Measurements from ENCODE around the gene HCAR1. TPM values are rescaled to one million over a fixed set of nuclear protein-coding genes. Genes with fewer than 3 reads are reported as not detected.
"Not testable (repeated sequence)": the region's sequence is repeated elsewhere in the genome, so short reads cannot be mapped to it uniquely, and the experiment has no call there.

HCAR1 gene
- total RNA-seq, 8 experiments from 2014 or later, result 0.08 to 0.19 (median 0.14) TPM; not detected in 2

DNA sequence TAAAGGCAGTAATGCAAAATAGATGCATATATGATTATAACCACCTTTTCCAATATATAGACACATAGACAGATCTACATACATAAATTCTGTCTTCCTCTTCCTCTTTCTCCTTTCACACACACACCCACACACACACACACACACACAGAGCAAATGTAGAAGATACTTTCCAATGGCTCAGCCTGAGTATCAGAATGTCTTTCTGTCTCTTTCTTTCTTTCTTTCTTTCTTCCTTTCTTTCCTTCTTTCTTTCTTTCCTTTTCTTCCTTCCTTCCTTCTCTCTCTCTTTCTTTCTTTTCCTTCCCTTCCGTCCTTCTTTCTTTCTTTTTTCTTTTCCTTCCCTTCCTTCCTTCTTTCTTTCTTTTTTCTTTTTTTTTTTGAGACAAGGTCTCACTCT lies 19.4 kb downstream of the HCAR1 start:
- H3K27ac ChIP-seq; H3K4me1 ChIP-seq (replicated peaks in 1 of 2); in situ Hi-C loops (cut with MboI; ENCODE audit: low pct_unique_long_range_greater_than_20kb in 2 of 9, low sequenced_read_pairs in 9 of 9, unreplicated experiment in 9 of 9); H3K4me3 ChIP-seq; ATAC-seq (replicated peaks in 6 of 8): not testable (repeated sequence)
- 6 to 100% (median 67%) methylated on average over 1 of the region's 1 CpG; no CpG with 5 or more reads in 1 of the 10 experiments for WGBS, 10 experiments

DNA sequence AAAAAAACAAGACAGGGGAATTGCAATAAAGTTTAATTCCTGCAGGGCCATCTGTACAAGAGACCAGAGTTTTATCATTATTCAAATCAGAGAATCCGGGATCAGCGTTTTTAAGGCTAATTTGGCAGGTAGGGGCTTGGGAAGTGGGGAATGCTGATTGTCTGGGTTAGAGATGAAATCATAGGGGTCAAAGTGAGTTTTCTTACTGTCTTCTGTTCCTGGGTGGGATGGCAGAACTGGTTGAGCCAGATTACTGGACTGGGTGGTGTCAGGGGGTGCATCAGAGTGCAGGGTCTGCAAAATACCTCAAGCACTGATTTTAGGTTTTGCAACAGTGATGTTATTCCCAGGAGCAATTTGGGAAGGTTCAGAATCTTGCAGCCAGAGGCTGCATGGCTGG lies 20.3 kb downstream of the HCAR1 start:
- WGBS, 10 experiments, result 7 to 100% (median 79%) methylated on average over 2 of the region's 2 CpGs; no CpG with 5 or more reads in 3 of the 10 experiments
- H3K4me3 ChIP-seq; ATAC-seq (replicated peaks in 6 of 8); H3K4me1 ChIP-seq (replicated peaks in 1 of 2); H3K27ac ChIP-seq; in situ Hi-C loops (cut with MboI; ENCODE audit: low pct_unique_long_range_greater_than_20kb in 2 of 9, low sequenced_read_pairs in 9 of 9, unreplicated experiment in 9 of 9): not testable (repeated sequence)

DNA sequence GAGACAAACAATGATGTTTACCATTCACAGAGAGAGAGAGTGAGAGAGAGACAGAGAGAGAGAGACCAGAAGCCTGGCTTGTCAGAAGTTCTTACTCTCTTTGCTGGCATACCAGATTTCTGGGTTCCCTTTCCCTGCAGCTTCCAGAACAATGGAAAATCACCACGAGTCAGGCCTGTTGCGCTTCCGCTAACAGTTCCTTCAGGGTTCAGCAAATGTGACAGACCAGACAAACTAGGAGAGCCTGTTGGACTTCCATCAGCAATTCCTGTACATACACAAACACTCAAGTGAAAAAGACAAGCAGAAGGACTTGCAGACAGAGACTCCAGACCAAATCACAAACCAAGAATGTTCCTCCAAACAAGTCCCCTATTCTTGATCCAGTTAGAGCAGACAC lies 21.4 kb downstream of the HCAR1 start:
- WGBS, 10 experiments, result no CpG with 5 or more reads among the region's 3 CpGs
- in situ Hi-C loops (cut with MboI; ENCODE audit: low pct_unique_long_range_greater_than_20kb in 2 of 9, low sequenced_read_pairs in 9 of 9, unreplicated experiment in 9 of 9), result not testable (repeated sequence)

DNA sequence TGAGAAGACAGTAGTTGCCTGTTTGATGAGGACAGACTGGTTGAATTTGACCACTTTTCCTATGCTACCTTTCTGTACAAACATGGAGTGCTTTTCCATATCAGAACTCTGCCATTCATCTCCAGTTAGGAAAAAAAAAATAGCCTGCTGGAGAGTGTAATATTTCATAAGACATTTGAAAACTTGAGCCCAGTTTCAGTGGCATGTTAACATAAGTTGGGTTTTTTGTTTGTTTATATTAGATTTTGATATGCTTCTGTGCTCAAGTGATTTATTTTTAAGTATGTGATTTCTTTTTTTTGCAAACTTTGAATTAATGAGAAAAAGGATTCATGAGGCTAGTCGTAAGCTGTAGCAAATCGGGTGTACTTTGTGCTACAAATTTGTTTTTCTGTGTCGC lies 26.8 kb downstream of the HCAR1 start:
- H3K27ac ChIP-seq; H3K4me3 ChIP-seq; in situ Hi-C loops (cut with MboI; ENCODE audit: low pct_unique_long_range_greater_than_20kb in 2 of 9, low sequenced_read_pairs in 9 of 9, unreplicated experiment in 9 of 9); ATAC-seq (replicated peaks in 6 of 8); H3K4me1 ChIP-seq (replicated peaks in 1 of 2): not testable (repeated sequence)
- WGBS, 10 experiments, result 50 to 100% (median 80%) methylated on average over 1 to 2 of the region's 3 CpGs; no CpG with 5 or more reads in 7 of the 10 experiments

More for the DNA sequence above, 21.4 kb downstream of the HCAR1 start:
- H3K4me1 ChIP-seq (replicated peaks in 1 of 2); H3K4me3 ChIP-seq; ATAC-seq (replicated peaks in 6 of 8); H3K27ac ChIP-seq: not testable (repeated sequence)

DNA sequence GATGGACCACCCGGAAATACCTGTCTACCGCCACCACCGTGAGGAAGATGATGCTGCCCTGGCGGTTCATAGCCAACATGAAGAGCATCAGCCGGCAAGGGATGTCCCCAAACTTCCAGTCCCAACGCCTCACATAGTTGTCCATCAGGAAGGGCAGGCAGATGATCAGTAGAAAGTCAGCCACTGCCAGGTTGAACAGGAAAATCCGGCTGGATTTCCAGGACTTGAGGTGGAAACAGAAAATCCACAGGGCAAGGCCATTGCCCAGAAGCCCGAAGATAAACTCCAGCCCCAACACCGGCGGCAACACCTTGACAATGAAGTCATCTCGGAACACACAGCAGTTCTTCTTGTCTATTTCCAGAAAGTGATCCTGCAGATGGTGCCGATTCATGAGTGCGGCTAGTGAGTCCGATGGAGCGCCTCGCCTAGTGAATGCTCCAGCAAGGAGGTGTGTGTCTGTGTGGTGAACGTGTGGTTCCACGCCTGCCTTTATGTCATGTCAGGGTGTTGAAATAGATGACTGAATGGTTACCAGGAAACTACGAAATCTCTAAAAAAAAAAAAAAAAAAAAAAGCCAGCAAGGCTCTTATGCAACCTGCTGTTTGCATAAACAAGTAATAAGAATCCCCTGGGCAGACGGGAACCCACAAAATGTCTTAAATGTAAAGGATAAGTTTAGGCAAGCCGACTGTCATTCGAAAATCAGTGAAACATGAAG lies 27.6 kb downstream of the HCAR1 start, which contains the start of gene HCAR2:
HCAR2 (minus strand) TSS at position 468 of the 722 bp plus-strand sequence; CDS start at position 394, 74 bp downstream.
- H3K4me3 ChIP-seq; H3K27ac ChIP-seq; H3K4me1 ChIP-seq (replicated peaks in 1 of 2); in situ Hi-C loops (cut with MboI; ENCODE audit: low pct_unique_long_range_greater_than_20kb in 2 of 9, low sequenced_read_pairs in 9 of 9, unreplicated experiment in 9 of 9): not testable (repeated sequence)
- 20 to 100% (median 100%) methylated on average over 1 to 4 of the region's 22 CpGs; no CpG with 5 or more reads in 5 of the 10 experiments for WGBS, 10 experiments
- peak in 2 of 8 experiments; percentile 13 to 66 for ATAC-seq (replicated peaks in 6 of 8)

DNA sequence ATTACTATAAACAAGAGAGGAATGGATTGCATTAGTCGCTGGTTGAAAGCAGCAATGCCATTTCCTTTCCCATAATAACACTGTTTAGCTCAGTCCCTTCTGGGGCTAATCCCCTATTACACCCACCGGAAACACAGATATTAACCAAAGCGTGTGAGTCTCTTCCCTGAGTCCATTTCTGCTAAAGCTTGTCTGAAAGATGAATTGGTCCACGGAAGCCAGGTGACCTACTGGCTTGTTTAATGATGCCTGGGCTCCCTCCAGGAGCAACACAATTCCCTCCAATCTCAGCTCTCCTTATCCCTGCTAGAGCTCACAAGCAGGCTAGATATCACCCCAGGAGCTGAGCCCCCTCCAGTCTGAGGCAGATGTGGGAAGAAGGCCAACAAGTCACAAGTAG lies 29.2 kb downstream of the HCAR1 start:
- H3K4me3 ChIP-seq; ATAC-seq (replicated peaks in 6 of 8); H3K27ac ChIP-seq; H3K4me1 ChIP-seq (replicated peaks in 1 of 2); in situ Hi-C loops (cut with MboI; ENCODE audit: low pct_unique_long_range_greater_than_20kb in 2 of 9, low sequenced_read_pairs in 9 of 9, unreplicated experiment in 9 of 9): not testable (repeated sequence)
- 100% methylated on average over 1 of the region's 4 CpGs; no CpG with 5 or more reads in 9 of the 10 experiments for WGBS, 10 experiments

DNA sequence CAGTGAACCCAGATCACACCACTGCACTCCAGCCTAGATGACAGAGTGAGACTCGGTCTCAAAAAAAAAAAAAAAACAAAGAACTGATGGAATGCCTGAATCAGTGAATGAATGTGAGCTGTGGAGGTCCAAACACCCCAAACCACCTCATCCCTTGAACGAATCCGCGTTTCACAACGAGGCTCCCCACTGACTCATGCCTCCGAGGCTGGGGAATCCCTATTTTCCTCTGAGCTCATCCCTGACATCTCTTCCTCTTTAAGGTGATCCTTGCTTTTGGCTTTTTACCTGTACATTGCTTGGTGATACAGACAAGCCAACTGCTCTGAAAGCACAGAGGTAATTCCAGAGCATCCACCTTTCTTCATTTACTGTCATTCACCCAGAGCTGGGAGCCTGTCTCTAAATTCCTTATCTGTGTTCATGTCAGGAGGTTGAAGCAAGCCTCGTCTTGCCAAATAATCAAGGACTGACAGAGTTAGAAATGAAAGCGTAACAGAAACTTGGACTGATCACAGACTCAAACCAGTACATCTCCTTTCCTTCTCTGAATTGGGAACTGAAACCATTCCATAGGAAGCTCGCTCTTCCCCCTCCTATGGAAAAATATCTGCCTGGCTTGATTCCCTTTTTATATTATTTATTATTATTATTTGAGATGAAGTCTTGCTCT lies 30.5 kb downstream of the HCAR1 start:
- ATAC-seq (replicated peaks in 6 of 8), result peak in 1 of 8 experiments; percentile 20

DNA sequence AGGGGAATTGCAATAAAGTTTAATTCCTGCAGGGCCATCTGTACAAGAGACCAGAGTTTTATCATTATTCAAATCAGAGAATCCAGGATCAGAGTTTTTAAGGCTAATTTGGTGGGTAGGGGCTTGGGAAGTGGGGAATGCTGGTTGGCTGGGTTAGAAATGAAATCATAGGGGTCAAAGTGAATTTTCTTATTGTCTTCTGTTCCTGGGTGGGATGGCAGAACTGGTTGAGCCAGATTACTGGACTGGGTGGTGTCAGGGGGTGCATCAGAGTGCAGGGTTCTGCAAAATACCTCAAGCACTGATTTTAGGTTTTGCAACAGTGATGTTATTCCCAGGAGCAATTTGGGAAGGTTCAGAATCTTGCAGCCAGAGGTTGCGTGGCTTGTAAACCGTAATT lies 33.7 kb downstream of the HCAR1 start:
- in situ Hi-C loops (cut with MboI; ENCODE audit: low pct_unique_long_range_greater_than_20kb in 2 of 9, low sequenced_read_pairs in 9 of 9, unreplicated experiment in 9 of 9); H3K4me3 ChIP-seq; ATAC-seq (replicated peaks in 6 of 8); H3K4me1 ChIP-seq (replicated peaks in 1 of 2); H3K27ac ChIP-seq: not testable (repeated sequence)
- 40 to 100% (median 100%) methylated on average over 1 to 2 of the region's 2 CpGs; no CpG with 5 or more reads in 4 of the 10 experiments for WGBS, 10 experiments

More for the DNA sequence above, 30.5 kb downstream of the HCAR1 start:
- H3K4me3 ChIP-seq; H3K27ac ChIP-seq; in situ Hi-C loops (cut with MboI; ENCODE audit: low pct_unique_long_range_greater_than_20kb in 2 of 9, low sequenced_read_pairs in 9 of 9, unreplicated experiment in 9 of 9); H3K4me1 ChIP-seq (replicated peaks in 1 of 2): not testable (repeated sequence)
- no CpG with 5 or more reads among the region's 9 CpGs for WGBS, 10 experiments

DNA sequence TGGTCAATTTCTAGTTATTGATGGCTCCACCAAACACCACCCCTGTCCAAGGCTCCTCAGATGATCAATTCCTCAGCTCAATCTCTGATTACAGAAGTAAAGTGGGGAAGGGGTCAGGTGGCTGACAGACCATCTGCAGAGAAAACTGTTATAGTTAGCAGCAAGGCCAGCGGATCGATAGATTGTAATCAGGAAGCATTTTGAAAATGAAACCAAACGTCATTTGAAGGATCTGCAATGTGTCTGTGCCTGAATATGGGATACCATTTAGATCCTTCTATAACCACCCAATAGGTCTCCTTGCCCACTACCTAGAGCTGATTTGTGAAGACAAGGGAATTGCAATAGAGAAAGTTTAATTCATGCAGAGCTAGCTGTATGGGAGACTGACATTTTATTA lies 39.1 kb downstream of the HCAR1 start:
- in situ Hi-C loops (cut with MboI; ENCODE audit: low pct_unique_long_range_greater_than_20kb in 2 of 9, low sequenced_read_pairs in 9 of 9, unreplicated experiment in 9 of 9), result no loop called here
- no peak overlapping the region for H3K27ac ChIP-seq
- no peaks in the 10 kb centered on the region for H3K4me1 ChIP-seq (replicated peaks in 1 of 2)
- no peak for ATAC-seq (replicated peaks in 6 of 8)
- WGBS, 10 experiments, result 71 to 100% (median 78%) methylated on average over 1 to 3 of the region's 3 CpGs; no CpG with 5 or more reads in 3 of the 10 experiments
- no peak overlapping the region for H3K4me3 ChIP-seq

DNA sequence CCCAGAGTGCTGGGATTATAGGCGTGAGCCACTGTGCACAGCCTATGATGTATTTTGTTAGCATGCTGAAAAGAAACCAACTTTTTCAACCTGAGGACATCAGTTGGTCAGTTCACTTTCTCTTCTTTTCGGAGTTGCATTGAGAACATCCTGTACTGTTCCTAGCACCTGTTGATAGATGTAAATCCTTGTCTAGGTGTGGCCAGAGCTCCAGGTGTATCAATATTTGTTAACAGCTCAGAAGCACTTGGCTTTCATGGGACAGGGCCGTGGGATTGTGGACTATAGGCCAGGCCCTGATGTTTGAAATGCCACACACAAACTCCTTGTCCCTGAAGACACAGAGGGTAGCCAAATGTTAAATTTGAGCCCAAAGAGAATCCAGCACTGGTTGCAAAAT lies 42.4 kb downstream of the HCAR1 start:
- H3K27ac ChIP-seq, result no peak overlapping the region
- WGBS, 10 experiments, result 29 to 100% (median 83%) methylated on average over 1 to 3 of the region's 3 CpGs; no CpG with 5 or more reads in 3 of the 10 experiments
- in situ Hi-C loops (cut with MboI; ENCODE audit: low pct_unique_long_range_greater_than_20kb in 2 of 9, low sequenced_read_pairs in 9 of 9, unreplicated experiment in 9 of 9), result no loop called here
- H3K4me1 ChIP-seq (replicated peaks in 1 of 2), result no peaks in the 10 kb centered on the region
- no peak overlapping the region for H3K4me3 ChIP-seq
- no peak for ATAC-seq (replicated peaks in 6 of 8)

DNA sequence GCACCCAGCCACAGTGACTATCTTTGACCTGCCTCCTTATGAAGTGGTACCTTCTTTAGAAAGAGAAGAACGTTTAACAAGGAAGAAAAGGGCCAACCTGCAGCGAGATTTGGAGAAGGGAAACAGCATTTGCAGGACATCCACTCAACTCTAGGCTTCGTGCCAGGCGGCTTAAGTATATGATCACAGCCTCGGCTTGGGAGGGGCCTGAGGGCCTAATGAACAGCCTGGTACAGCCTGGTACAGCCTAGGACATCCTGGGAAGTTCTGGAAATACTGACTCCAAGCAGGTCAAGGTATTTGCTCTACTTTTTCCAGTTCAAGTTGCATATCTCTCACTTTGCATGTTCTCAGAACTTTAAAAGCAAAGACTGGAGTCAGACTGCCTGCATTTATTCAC lies 43.6 kb downstream of the HCAR1 start:
- in situ Hi-C loops (cut with MboI; ENCODE audit: low pct_unique_long_range_greater_than_20kb in 2 of 9, low sequenced_read_pairs in 9 of 9, unreplicated experiment in 9 of 9), result no loop called here
- Histone ChIP-seq H3K27ac (no peak overlapping the region), H3K4me1 (replicated peaks in 1 of 2) (no peaks in the 10 kb centered on the region), H3K4me3 (no peak overlapping the region)
- ATAC-seq (replicated peaks in 6 of 8), result no peak
- WGBS, 10 experiments, result 20 to 83% (median 57%) methylated on average over 1 to 4 of the region's 5 CpGs; no CpG with 5 or more reads in 2 of the 10 experiments

DNA sequence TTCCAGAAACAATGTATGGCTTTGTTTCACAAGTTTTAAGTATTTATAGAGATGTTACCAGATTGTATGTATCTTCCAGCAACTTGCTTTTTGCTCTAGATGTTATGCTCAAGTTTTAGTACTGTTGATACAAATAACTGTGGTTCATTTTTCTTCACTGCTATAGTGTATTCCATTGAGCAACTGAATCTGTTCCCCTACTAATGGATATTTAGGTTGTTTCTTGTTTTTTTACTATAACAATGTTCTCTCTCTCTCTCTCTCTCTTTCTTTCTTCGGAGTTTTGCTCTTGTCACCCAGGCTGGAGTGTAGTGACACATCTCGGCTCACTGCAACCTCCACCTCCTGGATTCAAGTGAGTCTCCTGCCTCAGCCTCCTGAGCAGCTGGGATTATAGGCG lies 44.1 kb downstream of the HCAR1 start:
- Histone ChIP-seq H3K4me1 (replicated peaks in 1 of 2) (no peaks in the 10 kb centered on the region), H3K4me3 (no peak overlapping the region), H3K27ac (no peak overlapping the region)
- WGBS, 10 experiments, result 80 to 100% (median 85%) methylated on average over 1 to 2 of the region's 3 CpGs; no CpG with 5 or more reads in 4 of the 10 experiments
- no peak for ATAC-seq (replicated peaks in 6 of 8)
- in situ Hi-C loops (cut with MboI; ENCODE audit: low pct_unique_long_range_greater_than_20kb in 2 of 9, low sequenced_read_pairs in 9 of 9, unreplicated experiment in 9 of 9), result no loop called here

DNA sequence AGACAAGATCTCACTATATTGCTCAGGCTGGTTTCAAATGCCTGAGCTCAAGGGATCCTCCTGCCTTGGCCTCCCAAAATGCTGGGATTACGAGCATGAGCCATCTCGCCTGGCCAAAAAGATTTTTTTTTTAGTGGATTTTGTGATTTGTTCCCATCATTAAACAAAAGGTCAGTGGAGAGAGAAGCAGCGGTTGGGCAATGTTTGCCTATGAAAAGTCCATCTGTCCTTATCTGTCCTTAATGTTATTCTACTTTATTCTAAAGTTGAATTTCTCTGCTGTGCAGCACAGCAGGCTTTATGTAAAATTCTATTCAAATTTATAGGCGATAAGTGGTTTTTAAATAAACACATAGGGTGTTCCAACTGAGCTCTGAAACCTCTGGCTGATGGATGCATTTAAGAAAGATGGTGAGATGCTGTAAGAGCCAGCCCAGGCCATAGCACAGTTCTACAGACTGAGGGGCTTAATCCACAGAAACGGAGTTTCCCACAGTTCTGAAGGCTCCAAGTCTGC lies 46.3 kb downstream of the HCAR1 start:
- no peak overlapping the region for H3K27ac ChIP-seq
- H3K4me3 ChIP-seq, result no peak overlapping the region
- no peaks in the 10 kb centered on the region for H3K4me1 ChIP-seq (replicated peaks in 1 of 2)
- peak in 3 of 8 experiments; percentile 71 to 88 (median 83) for ATAC-seq (replicated peaks in 6 of 8)
- WGBS, 10 experiments, result 9 to 100% (median 53%) methylated on average over 1 to 5 of the region's 5 CpGs; no CpG with 5 or more reads in 1 of the 10 experiments
- in situ Hi-C loops (cut with MboI; ENCODE audit: low pct_unique_long_range_greater_than_20kb in 2 of 9, low sequenced_read_pairs in 9 of 9, unreplicated experiment in 9 of 9), result no loop called here

Data from motor neuron (in vitro differentiated cells).